ENCODE results near the gene TP53BP1.

The TP53BP1 gene

GRCh38 chr15:43376017-43376705, 116.8 kb downstream of the TP53BP1 start:
- no peaks in the 10 kb centered on the region for H3K4me1 ChIP-seq (ENCODE audit: insufficient read depth, insufficient read length)
- DNase-seq (ENCODE audit: low read depth, low spot score) = no peak
- no peaks in the 10 kb centered on the region for H3K9me3 ChIP-seq (ENCODE audit: insufficient read depth, low read length)
- no peak overlapping the region for H3K9ac ChIP-seq (ENCODE audit: insufficient read length, low read depth)
- TF ChIP-seq SUZ12 (IDR thresholded peaks at IDR 0.05; ENCODE audit: extremely low read depth, insufficient read depth, insufficient read length) = no peak
- no peak for TF ChIP-seq ZNF274 (IDR thresholded peaks at IDR 0.05; ENCODE audit: low read depth, low read length)
- TF ChIP-seq YY1 (IDR thresholded peaks at IDR 0.05; ENCODE audit: insufficient read depth, insufficient read length) = no peak
- no peaks in the 10 kb centered on the region for H3K27me3 ChIP-seq (ENCODE audit: insufficient read depth, insufficient read length)
- H3K36me3 ChIP-seq (ENCODE audit: insufficient read depth, insufficient read length, low read length) = peaks cover 44% of the 10 kb centered on the region
- H3K4me3 ChIP-seq (ENCODE audit: insufficient read length, low read depth) = no peak overlapping the region

- Histone ChIP-seq H3K36me3 (ENCODE audit: insufficient read depth, insufficient read length, low read length) (peaks cover 39% of the 10 kb centered on the region), H3K27me3 (ENCODE audit: insufficient read depth, insufficient read length) (no peaks in the 10 kb centered on the region), H3K9ac (ENCODE audit: insufficient read length, low read depth) (peak within 1 kb of the TSS; percentile 89), H3K9me3 (ENCODE audit: insufficient read depth, low read length) (no peaks in the 10 kb centered on the region), H3K4me1 (ENCODE audit: insufficient read depth, insufficient read length) (no peaks in the 10 kb centered on the region), H3K4me3 (ENCODE audit: insufficient read length, low read depth) (peak within 1 kb of the TSS; percentile 91)
- DNase-seq (ENCODE audit: low read depth, low spot score) = peak; percentile 74
- TF ChIP-seq SUZ12 (IDR thresholded peaks at IDR 0.05; ENCODE audit: extremely low read depth, insufficient read depth, insufficient read length) (no peak), YY1 (IDR thresholded peaks at IDR 0.05; ENCODE audit: insufficient read depth, insufficient read length) (no peak), ZNF274 (IDR thresholded peaks at IDR 0.05; ENCODE audit: low read depth, low read length) (no peak)
Measured at GRCh38 chr15:43370975-43371974, 121.7 kb downstream of the TP53BP1 start, which contains the start of the genes TUBGCP4 and ZSCAN29. Gene TUBGCP4 (plus strand): TSS chr15:43371101. CDS start chr15:43371355, 254 bp downstream. Gene ZSCAN29 (minus strand): TSS chr15:43371043. CDS start chr15:43369913, 1,130 bp downstream.

- no peak for DNase-seq (ENCODE audit: low read depth, low spot score)
- no peaks in the 10 kb centered on the region for H3K27me3 ChIP-seq (ENCODE audit: insufficient read depth, insufficient read length)
- no peaks in the 10 kb centered on the region for H3K4me1 ChIP-seq (ENCODE audit: insufficient read depth, insufficient read length)
- H3K4me3 ChIP-seq (ENCODE audit: insufficient read length, low read depth) = peak overlapping the region; percentile 91
- peak overlapping the region; percentile 89 for H3K9ac ChIP-seq (ENCODE audit: insufficient read length, low read depth)
- H3K9me3 ChIP-seq (ENCODE audit: insufficient read depth, low read length) = no peaks in the 10 kb centered on the region
- TF ChIP-seq ZNF274 (IDR thresholded peaks at IDR 0.05; ENCODE audit: low read depth, low read length) (no peak), YY1 (IDR thresholded peaks at IDR 0.05; ENCODE audit: insufficient read depth, insufficient read length) (no peak), SUZ12 (IDR thresholded peaks at IDR 0.05; ENCODE audit: extremely low read depth, insufficient read depth, insufficient read length) (no peak)
- H3K36me3 ChIP-seq (ENCODE audit: insufficient read depth, insufficient read length, low read length) = peaks cover 43% of the 10 kb centered on the region
Measured at GRCh38 chr15:43370310-43370974, 122.5 kb downstream of the TP53BP1 start.

- Histone ChIP-seq H3K27me3 (ENCODE audit: insufficient read depth, insufficient read length) (no peaks in the 10 kb centered on the region), H3K9me3 (ENCODE audit: insufficient read depth, low read length) (peaks cover 44% of the 10 kb centered on the region), H3K4me3 (ENCODE audit: insufficient read length, low read depth) (no peak overlapping the region), H3K36me3 (ENCODE audit: insufficient read depth, insufficient read length, low read length) (peaks cover 76% of the 10 kb centered on the region), H3K9ac (ENCODE audit: insufficient read length, low read depth) (no peak overlapping the region), H3K4me1 (ENCODE audit: insufficient read depth, insufficient read length) (no peaks in the 10 kb centered on the region)
- TF ChIP-seq SUZ12 (IDR thresholded peaks at IDR 0.05; ENCODE audit: extremely low read depth, insufficient read depth, insufficient read length) = no peak
- TF ChIP-seq YY1 (IDR thresholded peaks at IDR 0.05; ENCODE audit: insufficient read depth, insufficient read length) = no peak
- TF ChIP-seq ZNF274 (IDR thresholded peaks at IDR 0.05; ENCODE audit: low read depth, low read length) = no peak
- no peak for DNase-seq (ENCODE audit: low read depth, low spot score)
Measured at GRCh38 chr15:43361313-43361903, 131.5 kb downstream of the TP53BP1 start.

GRCh38 chr15:43360821-43361220, 132.1 kb downstream of the TP53BP1 start:
- Histone ChIP-seq H3K36me3 (ENCODE audit: insufficient read depth, insufficient read length, low read length) (peaks cover 70% of the 10 kb centered on the region), H3K4me1 (ENCODE audit: insufficient read depth, insufficient read length) (no peaks in the 10 kb centered on the region), H3K4me3 (ENCODE audit: insufficient read length, low read depth) (no peak overlapping the region), H3K9ac (ENCODE audit: insufficient read length, low read depth) (no peak overlapping the region), H3K9me3 (ENCODE audit: insufficient read depth, low read length) (peaks cover 44% of the 10 kb centered on the region), H3K27me3 (ENCODE audit: insufficient read depth, insufficient read length) (no peaks in the 10 kb centered on the region)
- no peak for TF ChIP-seq YY1 (IDR thresholded peaks at IDR 0.05; ENCODE audit: insufficient read depth, insufficient read length)
- no peak for TF ChIP-seq ZNF274 (IDR thresholded peaks at IDR 0.05; ENCODE audit: low read depth, low read length)
- no peak for TF ChIP-seq SUZ12 (IDR thresholded peaks at IDR 0.05; ENCODE audit: extremely low read depth, insufficient read depth, insufficient read length)
- DNase-seq (ENCODE audit: low read depth, low spot score) = no peak
